Astrocyte of the cerebellum (primary cell): ENCODE measurements around the gene PTCH1.
A peak's percentile ranks its signal among the peaks of the same experiment; 100 is the strongest.

Experiments
- DNase-seq: peaks from one replicate; pipeline ENCODE4 v3.0.0-alpha.2; 2011; ENCODE audit warnings: low read depth
- H3K4me3 ChIP-seq: 2 replicates; pipeline ENCODE4 v1.5.1; 2011; ENCODE audit warnings: mild to moderate bottlenecking, low read depth, low read length, moderate library complexity
- CTCF ChIP-seq: IDR thresholded peaks from 2 replicates; pipeline ENCODE4 v1.5.1; 2012; ENCODE audit warnings: low read length, low read depth, moderate library complexity, mild to moderate bottlenecking; ENCODE audit errors: missing control alignments
- in situ Hi-C: cut with HindIII; loops from 2 replicates; pipeline ENCODE4 v1.10.0; 2017; ENCODE audit warnings: low sequenced_read_pairs

The PTCH1 gene

GRCh38 chr9:95494416-95495371 lies 22.1 kb downstream of the PTCH1 start:
- in situ Hi-C loops, result loop anchor here (5.0 to 10.0 kb wide), 2 partner anchors 52 to 120 kb away; no protein-coding TSS in a partner anchor
- no peak for TF ChIP-seq CTCF
- no peak for DNase-seq
- H3K4me3 ChIP-seq, result peak overlapping the region; percentile 20

GRCh38 chr9:95494022-95494415 lies 22.8 kb downstream of the PTCH1 start:
- no peak for TF ChIP-seq CTCF
- in situ Hi-C loops, result loop anchor here (5.0 to 10.0 kb wide), 2 partner anchors 52 to 119 kb away; no protein-coding TSS in a partner anchor
- DNase-seq, result no peak
- H3K4me3 ChIP-seq, result peak overlapping the region; percentile 20

GRCh38 chr9:95493402-95493801 lies 23.4 kb downstream of the PTCH1 start:
- in situ Hi-C loops, result loop anchor here (5.0 to 10.0 kb wide), 2 partner anchors 51 to 119 kb away; no protein-coding TSS in a partner anchor
- H3K4me3 ChIP-seq, result no peak overlapping the region

GRCh38 chr9:95491543-95492320 lies 25.0 kb downstream of the PTCH1 start:
- in situ Hi-C loops, result loop anchor here (5.0 to 10.0 kb wide), 2 partner anchors 49 to 117 kb away; no protein-coding TSS in a partner anchor
- no peak overlapping the region for H3K4me3 ChIP-seq
- TF ChIP-seq CTCF, result no peak
- DNase-seq, result no peak

More at GRCh38 chr9:95493402-95493801, 23.4 kb downstream of the PTCH1 start:
- TF ChIP-seq CTCF, result no peak
- no peak for DNase-seq

GRCh38 chr9:95488954-95489353 lies 27.8 kb downstream of the PTCH1 start:
- TF ChIP-seq CTCF, result no peak
- H3K4me3 ChIP-seq, result no peak overlapping the region
- in situ Hi-C loops, result no loop called here
- no peak for DNase-seq

- TF ChIP-seq CTCF, result no peak
- no peak overlapping the region for H3K4me3 ChIP-seq
- in situ Hi-C loops, result no loop called here
- DNase-seq, result no peak
These were observed 30.5 kb downstream of the PTCH1 start for GRCh38 chr9:95486318-95486717.
